ENCODE results near the gene HS3ST3A1.

Gene HS3ST3A1

DNA sequence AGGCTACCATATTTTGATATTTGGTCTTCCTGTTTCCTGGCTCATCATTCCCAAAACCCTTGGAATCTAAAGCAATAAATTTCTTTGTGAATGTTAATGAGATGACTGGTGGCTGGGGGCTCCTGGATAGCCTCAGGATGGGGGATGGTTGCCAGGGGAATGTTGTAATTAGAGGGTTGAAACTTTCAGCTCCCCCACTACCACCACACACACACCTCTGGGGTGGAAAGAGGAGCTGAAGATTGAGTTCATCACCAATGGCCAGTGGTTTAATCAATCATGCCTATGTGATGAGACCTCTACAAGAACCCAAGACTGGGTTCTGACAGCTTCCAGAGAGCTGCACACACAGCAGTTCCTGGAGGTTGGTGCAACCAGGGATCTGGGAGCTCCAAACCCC lies 59.1 kb downstream of the HS3ST3A1 start:
- H3K9ac ChIP-seq, result no peak overlapping the region
- H4K20me1 ChIP-seq, result no peaks in the 10 kb centered on the region
- no peaks in the 10 kb centered on the region for H3K27me3 ChIP-seq
- no peaks in the 10 kb centered on the region for H3K36me3 ChIP-seq
- no peak for TF ChIP-seq Cebpa-rat (IDR thresholded peaks at IDR 0.05)
- peaks cover 16% of the 10 kb centered on the region for H3K4me1 ChIP-seq
- H3K4me2 ChIP-seq, result no peak overlapping the region
- H3K27ac ChIP-seq, result no peak overlapping the region
- no peaks in the 10 kb centered on the region for H3K9me3 ChIP-seq
- no peak overlapping the region for H3K4me3 ChIP-seq

DNA sequence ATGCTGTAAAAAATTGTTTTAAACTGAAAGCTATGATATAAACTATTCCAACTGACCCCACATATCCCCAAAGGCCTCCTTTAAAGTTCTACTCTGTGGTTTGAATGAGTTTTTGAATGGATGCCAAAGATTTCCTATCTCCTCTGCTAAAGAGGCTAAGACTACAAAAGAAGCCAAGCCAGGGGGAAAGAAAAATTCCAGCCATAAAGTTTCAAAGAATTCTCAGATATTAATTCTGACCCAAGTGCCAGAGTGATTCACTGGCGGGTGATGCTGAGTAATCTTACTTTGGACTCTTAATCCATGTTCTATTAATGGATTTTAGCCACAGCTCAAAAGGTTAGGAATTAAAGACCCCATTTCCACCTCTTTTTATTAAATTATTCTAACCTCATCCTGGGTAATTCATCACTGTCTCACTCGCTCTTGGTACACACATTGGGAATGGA lies 60.7 kb downstream of the HS3ST3A1 start:
- Histone ChIP-seq H3K4me1 (peaks cover 16% of the 10 kb centered on the region), H3K9me3 (no peaks in the 10 kb centered on the region), H3K4me3 (no peak overlapping the region), H3K27me3 (no peaks in the 10 kb centered on the region), H4K20me1 (no peaks in the 10 kb centered on the region), H3K36me3 (no peaks in the 10 kb centered on the region), H3K27ac (no peak overlapping the region), H3K9ac (no peak overlapping the region), H3K4me2 (peak overlapping the region; percentile 33)
- no peak for TF ChIP-seq Cebpa-rat (IDR thresholded peaks at IDR 0.05)

DNA sequence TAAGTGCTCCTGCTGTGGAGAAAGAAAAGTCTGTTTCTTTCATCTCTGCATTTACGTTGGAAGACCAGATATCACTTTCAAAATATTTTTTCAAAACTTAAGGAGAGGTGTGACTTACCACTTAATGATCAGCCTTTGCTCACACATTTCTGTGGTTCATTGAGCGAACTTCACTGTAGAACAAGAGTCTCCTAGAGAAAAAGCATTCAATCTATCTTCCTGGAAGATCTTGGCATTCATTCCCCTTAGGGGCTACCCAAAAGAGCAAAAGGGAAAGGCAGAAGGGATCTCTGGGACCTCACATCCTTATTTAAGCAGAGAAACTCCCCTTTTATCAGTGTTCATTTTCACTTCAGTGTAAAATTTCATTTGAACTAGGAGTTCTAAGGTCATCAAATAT lies 61.2 kb downstream of the HS3ST3A1 start:
- no peak overlapping the region for H3K4me3 ChIP-seq
- no peak for TF ChIP-seq Cebpa-rat (IDR thresholded peaks at IDR 0.05)
- H3K4me1 ChIP-seq, result peaks cover 16% of the 10 kb centered on the region
- no peaks in the 10 kb centered on the region for H4K20me1 ChIP-seq
- no peaks in the 10 kb centered on the region for H3K27me3 ChIP-seq
- peak overlapping the region; percentile 33 for H3K4me2 ChIP-seq
- no peaks in the 10 kb centered on the region for H3K36me3 ChIP-seq
- H3K27ac ChIP-seq, result no peak overlapping the region
- H3K9me3 ChIP-seq, result no peaks in the 10 kb centered on the region
- no peak overlapping the region for H3K9ac ChIP-seq

DNA sequence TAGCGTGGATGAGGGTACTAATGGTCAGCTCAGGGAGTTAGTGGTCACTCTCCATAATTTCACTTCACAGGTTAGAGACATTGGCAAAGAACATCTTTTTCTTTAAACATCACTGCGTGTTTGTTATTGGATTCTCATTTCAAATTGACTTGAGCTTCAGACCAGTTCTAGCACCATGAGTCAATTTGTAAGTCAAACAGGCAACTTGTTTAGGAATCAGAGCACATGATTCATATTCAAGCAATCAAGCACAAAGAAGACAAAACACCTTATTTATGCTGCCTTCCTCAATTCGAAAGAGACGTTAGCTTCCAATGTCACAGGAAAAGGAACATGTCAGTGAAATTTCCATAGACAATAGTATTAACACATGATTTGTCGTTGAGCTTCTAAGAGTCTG lies 62.3 kb downstream of the HS3ST3A1 start:
- Histone ChIP-seq H3K27me3 (no peaks in the 10 kb centered on the region), H3K36me3 (no peaks in the 10 kb centered on the region), H4K20me1 (no peaks in the 10 kb centered on the region), H3K4me2 (no peak overlapping the region), H3K27ac (no peak overlapping the region), H3K4me1 (peaks cover 16% of the 10 kb centered on the region), H3K4me3 (no peak overlapping the region), H3K9me3 (peaks cover 8% of the 10 kb centered on the region; the same call in 1 of the 2 replicates), H3K9ac (no peak overlapping the region)
- no peak for TF ChIP-seq Cebpa-rat (IDR thresholded peaks at IDR 0.05)

DNA sequence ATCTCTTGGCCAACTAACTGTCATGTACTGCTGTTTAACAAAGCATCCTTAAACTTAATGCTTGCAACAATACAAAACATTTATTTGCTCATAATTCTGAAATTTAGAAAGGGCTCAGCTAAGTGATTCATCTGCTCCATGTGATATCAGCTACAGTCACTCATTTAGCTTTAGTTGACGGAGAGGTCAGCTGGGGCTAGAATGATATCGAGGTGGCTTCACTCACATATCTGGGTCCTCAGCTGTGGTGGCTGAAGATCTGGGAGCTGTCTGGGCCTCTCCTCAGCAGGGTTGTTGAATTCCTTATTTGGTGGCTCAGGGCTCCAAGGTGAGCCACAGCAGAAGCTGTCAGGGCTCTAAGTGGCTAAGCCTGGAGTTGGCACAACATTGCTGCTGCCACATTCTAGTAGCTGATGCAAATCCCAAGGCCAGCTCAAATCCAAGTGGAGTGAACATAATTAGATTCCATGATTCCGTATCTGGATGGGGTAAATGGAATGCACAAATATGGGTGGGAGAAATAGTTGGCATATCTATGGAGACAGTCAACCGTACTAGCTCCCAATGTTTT lies 62.8 kb downstream of the HS3ST3A1 start:
- Histone ChIP-seq H3K36me3 (no peaks in the 10 kb centered on the region), H3K4me2 (no peak overlapping the region), H3K27me3 (no peaks in the 10 kb centered on the region)

DNA sequence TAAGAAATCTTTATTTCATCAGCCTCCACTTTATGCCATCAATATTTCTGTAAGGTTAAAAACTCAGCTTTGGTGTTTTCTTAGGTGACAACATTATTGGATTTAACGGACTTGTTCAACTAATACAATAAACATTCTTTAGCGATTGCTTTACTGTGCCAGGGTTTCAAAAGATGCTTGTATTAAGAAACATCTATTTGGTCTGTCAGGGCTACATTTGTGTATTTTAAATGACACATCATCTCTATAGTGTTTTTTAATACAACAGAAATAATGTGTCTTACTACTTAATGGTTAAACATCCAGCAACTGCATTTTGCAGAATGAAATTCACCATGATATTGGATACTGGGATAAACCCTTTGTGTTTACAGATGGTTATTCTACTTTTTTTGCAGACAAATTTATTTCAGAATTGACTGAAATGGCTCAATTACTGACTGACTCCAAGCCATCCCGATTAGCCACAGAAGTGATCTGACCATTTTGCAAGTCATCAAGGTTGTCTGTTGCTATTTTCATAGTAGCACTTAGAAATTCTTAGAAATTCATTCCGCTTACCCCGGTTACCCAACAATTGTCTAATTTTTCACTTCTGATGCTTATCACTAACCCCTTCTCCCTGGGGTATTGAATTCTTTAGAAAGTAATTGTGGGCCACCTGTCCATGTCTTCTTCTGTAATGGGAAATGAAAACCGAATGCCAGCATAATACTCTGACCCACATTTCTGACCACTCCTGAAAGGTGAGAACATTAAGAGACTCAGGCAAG lies 63.7 kb downstream of the HS3ST3A1 start:
- H3K9ac ChIP-seq, result no peak overlapping the region
- TF ChIP-seq Cebpa-rat (IDR thresholded peaks at IDR 0.05), result no peak

More for the DNA sequence above, 62.8 kb downstream of the HS3ST3A1 start:
- peaks cover 12% of the 10 kb centered on the region; the same call in 1 of the 2 replicates for H3K9me3 ChIP-seq
- TF ChIP-seq Cebpa-rat (IDR thresholded peaks at IDR 0.05), result no peak
- no peak overlapping the region for H3K4me3 ChIP-seq
- peaks cover 16% of the 10 kb centered on the region for H3K4me1 ChIP-seq
- H3K9ac ChIP-seq, result no peak overlapping the region
- no peaks in the 10 kb centered on the region for H4K20me1 ChIP-seq
- no peak overlapping the region for H3K27ac ChIP-seq

DNA sequence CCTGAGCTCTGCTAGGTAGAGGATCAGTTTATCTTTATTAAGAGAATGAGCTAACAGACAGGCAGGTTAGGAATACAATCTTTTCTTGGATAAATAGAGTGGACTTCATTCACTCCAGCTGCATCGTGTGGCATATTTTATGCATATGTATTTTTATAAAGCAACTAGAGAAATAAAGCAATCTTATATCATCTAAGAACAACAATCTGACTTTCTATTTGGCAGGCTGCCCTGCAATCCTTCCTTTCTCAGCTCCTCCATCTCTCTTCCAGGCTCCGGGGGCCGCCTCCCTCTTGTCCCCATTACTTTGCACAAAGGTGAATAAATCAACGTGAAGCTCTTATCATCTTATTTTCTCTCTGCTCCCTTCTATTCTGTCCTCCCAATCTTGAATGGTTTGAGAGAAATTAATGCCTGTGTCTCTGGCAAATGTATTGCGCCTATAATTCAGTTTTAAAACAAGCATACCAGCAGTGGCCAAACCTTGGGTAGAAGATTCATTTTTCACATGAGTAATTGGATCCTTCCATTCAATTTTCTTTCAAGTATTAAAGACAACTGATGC lies 64.5 kb downstream of the HS3ST3A1 start:
- no peak overlapping the region for H3K27ac ChIP-seq
- no peak overlapping the region for H3K9ac ChIP-seq
- no peaks in the 10 kb centered on the region for H3K27me3 ChIP-seq
- no peak overlapping the region for H3K4me3 ChIP-seq
- no peaks in the 10 kb centered on the region for H3K36me3 ChIP-seq
- no peak overlapping the region for H3K4me2 ChIP-seq
- H4K20me1 ChIP-seq, result no peaks in the 10 kb centered on the region
- H3K9me3 ChIP-seq, result peaks cover 12% of the 10 kb centered on the region; the same call in 1 of the 2 replicates
- no peak for TF ChIP-seq Cebpa-rat (IDR thresholded peaks at IDR 0.05)
- H3K4me1 ChIP-seq, result peaks cover 16% of the 10 kb centered on the region

More for the DNA sequence above, 63.7 kb downstream of the HS3ST3A1 start:
- no peaks in the 10 kb centered on the region for H3K27me3 ChIP-seq
- no peak overlapping the region for H3K4me2 ChIP-seq
- no peak overlapping the region for H3K27ac ChIP-seq
- H3K4me1 ChIP-seq, result peaks cover 16% of the 10 kb centered on the region
- peaks cover 12% of the 10 kb centered on the region; the same call in 1 of the 2 replicates for H3K9me3 ChIP-seq
- H3K4me3 ChIP-seq, result no peak overlapping the region
- H4K20me1 ChIP-seq, result no peaks in the 10 kb centered on the region
- no peaks in the 10 kb centered on the region for H3K36me3 ChIP-seq

DNA sequence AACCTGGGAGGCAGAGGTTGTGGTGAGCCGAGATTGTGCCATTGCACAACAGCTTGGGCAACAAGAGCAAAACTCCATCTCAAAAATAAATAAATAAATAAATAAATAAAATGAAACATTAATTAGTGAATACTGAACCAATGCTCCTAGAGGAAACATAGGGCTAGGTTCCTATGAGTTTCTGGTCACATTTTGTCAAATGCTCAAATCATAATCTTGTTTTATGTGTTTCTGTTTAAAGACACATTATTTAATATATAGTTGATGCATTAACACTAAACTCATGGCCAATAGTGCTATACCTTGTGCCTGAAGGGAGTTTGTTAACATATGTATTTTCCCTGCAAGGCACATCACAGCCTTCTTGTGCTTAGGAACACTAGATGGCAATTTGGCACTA lies 66.8 kb downstream of the HS3ST3A1 start:
- Histone ChIP-seq H3K4me3 (no peak overlapping the region), H3K27me3 (no peaks in the 10 kb centered on the region), H3K4me1 (0 out of 2 replicates have a peak, but pooled peaks cover 3% of the 10 kb centered on the region), H3K4me2 (no peak overlapping the region), H4K20me1 (no peaks in the 10 kb centered on the region), H3K9me3 (peaks cover 12% of the 10 kb centered on the region; the same call in 1 of the 2 replicates), H3K27ac (no peak overlapping the region), H3K36me3 (no peaks in the 10 kb centered on the region), H3K9ac (no peak overlapping the region)
- no peak for TF ChIP-seq Cebpa-rat (IDR thresholded peaks at IDR 0.05)

DNA sequence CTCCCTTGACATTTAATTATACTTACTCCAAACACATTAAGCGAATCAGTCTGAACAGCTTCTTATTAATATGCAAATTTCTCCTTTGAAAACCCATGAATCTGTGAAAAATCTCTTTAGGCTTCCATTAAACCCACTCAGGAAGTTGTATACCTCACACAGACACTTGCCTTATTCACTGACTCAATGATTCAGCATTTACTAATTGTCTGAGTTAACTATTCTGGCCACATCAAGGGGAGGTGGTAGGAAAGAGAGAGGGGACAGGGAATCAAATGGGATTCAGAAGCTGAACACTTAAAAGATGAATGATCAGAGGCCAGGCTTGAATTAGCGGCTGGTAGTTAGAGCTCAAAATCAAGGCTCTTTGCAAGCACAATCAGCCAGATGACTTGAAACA lies 70.0 kb downstream of the HS3ST3A1 start:
- Histone ChIP-seq H3K4me2 (no peak overlapping the region), H4K20me1 (no peaks in the 10 kb centered on the region), H3K27ac (no peak overlapping the region), H3K4me1 (no peaks in the 10 kb centered on the region), H3K9me3 (peaks cover 12% of the 10 kb centered on the region; the same call in 1 of the 2 replicates), H3K36me3 (no peaks in the 10 kb centered on the region), H3K9ac (no peak overlapping the region), H3K4me3 (no peak overlapping the region), H3K27me3 (no peaks in the 10 kb centered on the region)
- no peak for TF ChIP-seq Cebpa-rat (IDR thresholded peaks at IDR 0.05)

DNA sequence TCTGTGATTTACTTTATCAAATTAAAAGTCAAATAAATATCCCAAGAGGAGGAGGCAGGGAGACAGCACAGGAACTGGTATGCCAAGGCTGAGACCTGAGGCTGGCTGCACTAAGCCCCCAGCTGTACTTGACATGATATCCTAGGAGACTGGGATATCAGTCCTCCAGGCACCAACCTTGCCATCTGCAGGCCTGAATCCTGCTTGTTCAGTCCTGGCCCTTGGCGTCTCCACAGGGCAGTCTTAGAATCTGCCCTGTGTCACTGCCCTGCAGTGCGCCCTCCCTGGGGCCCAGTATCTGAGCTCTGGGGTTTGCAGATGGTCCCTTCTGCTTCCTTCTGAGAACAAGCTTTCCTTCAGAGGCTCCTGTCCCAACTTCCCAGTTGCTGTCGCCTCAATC lies 75.9 kb downstream of the HS3ST3A1 start:
- Histone ChIP-seq H3K27me3 (no peaks in the 10 kb centered on the region), H4K20me1 (no peaks in the 10 kb centered on the region), H3K4me2 (no peak overlapping the region), H3K9ac (no peak overlapping the region), H3K27ac (no peak overlapping the region), H3K4me3 (no peak overlapping the region), H3K4me1 (no peaks in the 10 kb centered on the region), H3K9me3 (no peaks in the 10 kb centered on the region), H3K36me3 (no peaks in the 10 kb centered on the region)
- no peak for TF ChIP-seq Cebpa-rat (IDR thresholded peaks at IDR 0.05)

Measured in BLaER1 (cell line).